NCI-H748 treated with DMSO at 0.1 percent for 48 hours (cell line): ENCODE data around the gene SMARCA4.
A peak's percentile ranks its signal among the peaks of the same experiment; 100 is the strongest.
"Not testable (repeated sequence)": the region's sequence is repeated elsewhere in the genome, so short reads cannot be mapped to it uniquely, and the experiment has no call there.

Experiments
- DNase-seq: peaks from one replicate; lab custom pipeline; 2025; lab: John Stamatoyannopoulos, UW

SMARCA4 gene

DNA sequence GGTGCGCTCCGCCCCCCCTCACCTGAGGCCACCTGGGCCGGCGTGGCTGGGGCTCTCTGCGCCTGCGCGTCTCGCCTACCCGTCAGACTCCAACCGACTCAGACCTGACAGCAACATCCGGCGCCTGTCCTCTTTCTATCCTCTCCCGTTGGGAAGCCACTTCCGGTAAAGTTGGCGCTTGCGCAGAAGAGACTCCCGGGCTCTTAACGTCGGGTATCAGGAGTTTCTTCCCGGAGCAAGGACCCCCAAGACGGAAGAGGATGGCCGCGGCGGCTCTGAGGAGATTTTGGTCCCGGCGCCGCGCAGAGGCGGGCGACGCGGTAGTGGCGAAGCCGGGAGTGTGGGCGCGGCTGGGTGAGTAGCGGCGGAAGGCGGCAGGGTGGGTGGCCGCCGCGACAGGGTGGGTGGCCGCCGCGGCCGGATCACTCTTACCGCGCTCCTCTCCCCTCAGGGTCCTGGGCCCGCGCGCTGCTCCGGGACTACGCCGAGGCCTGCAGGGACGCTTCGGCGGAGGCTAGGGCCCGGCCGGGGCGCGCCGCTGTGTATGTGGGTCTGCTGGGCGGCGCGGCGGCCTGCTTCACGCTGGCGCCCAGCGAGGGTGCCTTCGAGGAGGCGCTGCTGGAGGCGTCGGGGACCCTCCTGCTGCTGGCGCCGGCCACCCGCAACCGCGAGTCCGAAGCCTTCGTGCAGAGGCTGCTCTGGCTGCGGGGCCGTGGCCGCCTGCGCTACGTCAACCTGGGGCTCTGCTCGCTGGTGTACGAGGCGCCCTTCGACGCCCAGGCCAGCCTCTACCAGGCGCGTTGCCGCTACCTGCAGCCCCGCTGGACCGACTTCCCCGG, 32.0 kb upstream of the SMARCA4 start, which contains the start of the genes TIMM29 and YIPF2:
Gene TIMM29, plus strand, starts transcription at position 249 of the 839 bp plus-strand sequence. Its CDS starts 12 bp downstream, at position 261.
Gene YIPF2, minus strand, starts transcription at position 77 of the 839 bp plus-strand sequence. CDS start 229 bp downstream, outside the sequence.
- peak; percentile 91 for DNase-seq

DNA sequence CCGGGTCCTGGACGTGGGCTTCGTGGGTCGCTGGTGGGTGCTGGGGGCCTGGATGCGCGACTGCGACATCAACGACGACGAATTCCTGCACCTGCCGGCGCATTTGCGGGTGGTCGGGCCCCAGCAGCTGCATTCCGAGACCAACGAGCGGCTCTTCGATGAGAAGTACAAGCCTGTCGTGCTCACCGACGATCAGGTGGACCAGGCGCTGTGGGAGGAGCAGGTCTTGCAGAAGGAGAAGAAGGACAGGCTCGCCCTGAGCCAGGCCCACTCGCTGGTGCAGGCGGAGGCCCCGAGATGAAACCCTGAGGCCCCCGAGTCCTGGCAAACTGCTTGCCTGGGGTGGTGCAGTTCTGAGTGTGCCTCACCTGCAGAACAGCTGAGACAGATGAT, 31.4 kb upstream of the SMARCA4 start:
- DNase-seq: no peak

DNA sequence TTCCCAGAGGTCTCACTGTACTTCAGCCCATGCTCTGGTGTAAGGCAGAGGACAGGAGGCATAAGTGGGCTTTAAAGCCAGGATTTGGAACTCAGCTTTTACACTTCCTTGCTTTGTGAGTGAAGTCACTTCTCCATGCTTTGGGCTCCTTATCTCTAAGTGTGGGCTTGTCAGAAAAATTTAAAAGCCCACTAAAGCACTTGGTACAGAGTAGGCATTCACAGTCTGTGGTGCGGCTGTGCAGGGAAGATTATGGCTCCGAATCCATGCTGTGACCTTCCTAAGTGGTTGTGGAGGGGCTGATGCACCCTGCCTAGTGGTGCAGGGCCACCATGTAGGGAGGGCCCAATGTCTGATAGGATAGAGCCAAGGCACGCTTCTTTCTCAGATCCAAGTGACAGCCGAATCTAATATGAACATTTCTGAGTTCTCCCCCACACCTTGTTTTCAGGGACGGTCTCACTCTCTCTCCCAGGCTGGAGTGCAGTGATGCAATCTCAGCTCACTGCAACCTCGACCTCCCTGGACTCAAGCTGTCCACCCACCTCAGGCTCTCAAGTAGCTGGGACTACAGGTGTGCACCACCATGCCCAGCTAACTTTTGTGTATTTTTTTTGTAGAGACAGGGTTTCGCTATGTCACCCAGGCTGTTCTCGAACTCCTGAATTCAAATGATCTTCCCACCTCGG, 25.3 kb upstream of the SMARCA4 start:
- DNase-seq: no peak

DNA sequence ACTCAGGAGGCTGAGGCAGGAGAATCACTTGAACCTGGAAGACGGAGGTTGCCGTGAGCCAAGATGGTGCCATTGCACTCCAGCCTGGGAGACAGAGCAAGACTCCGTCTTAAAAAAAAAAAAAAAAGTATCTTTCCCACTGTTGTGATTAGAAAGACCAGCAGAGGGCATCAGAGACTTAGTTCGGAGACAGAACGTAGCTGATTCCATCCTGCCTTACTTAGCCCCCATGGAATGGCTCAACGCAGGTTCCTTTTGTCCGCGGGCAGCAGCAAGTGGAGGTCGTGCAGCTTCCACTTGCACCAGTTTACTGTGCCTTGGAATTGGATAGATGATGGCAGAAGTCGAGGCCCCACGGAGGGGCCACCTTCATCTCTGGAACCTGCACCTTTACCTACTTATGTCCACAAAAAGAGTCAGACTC, 24.2 kb upstream of the SMARCA4 start:
- peak; percentile 46 for DNase-seq

DNA sequence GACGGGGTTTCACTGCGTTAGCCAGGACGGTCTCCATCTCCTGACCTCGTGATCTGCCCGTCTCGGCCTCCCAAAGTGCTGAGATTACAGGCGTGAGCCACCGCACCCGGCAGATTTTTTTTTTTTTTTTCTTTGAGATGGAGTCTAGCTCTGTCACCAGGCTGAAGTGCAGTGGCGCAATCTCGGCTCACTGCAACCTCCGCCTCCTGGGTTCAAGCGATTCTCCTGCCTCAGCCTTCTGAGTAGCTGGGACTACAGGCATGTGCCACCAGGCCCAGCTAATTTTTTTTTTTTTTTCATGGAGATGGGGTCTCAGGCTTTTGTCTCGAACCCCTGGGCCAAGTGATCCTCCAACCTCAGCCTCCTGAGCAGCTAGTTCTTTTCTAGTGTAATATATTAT, 19.2 kb upstream of the SMARCA4 start:
- DNase-seq: not testable (repeated sequence)

DNA sequence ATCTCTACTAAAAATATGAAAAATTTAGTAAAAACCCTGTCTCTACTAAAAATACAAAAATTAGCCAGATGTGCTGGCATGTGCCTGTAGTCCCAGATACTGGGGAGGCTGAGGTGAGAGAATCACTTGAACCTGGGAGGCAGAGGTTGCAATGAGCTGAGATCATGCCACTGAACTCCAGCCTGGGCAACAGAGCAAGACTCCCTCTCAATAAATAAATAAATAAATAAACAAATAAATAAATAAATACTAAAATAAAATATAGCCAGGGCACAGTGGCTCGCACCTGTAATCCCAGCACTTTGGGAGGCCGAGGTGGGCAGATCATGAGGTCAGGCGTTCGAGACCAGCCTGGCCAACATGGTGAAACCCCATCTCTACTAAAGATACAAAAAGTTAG, 17.4 kb upstream of the SMARCA4 start:
- DNase-seq: not testable (repeated sequence)

DNA sequence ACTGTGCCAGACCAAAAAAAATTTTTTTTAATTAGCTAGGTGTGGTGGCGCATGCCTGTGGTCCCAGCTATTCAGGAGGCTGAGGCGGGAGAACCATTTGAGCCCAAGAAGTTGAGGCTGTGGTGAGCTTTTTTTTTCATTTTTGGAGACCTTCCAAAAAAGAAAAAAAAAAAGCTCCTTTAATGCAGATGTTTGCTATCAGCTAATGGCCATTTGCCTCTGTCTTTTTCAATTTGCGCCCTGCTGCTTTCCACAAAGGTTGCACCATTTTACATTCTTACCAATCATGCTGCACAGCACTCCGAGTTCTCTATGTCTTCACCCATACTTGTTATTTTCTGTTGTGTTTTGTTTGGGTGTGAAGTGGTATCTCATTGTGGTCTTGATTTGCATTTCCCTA, 15.6 kb upstream of the SMARCA4 start:
- DNase-seq: no peak

DNA sequence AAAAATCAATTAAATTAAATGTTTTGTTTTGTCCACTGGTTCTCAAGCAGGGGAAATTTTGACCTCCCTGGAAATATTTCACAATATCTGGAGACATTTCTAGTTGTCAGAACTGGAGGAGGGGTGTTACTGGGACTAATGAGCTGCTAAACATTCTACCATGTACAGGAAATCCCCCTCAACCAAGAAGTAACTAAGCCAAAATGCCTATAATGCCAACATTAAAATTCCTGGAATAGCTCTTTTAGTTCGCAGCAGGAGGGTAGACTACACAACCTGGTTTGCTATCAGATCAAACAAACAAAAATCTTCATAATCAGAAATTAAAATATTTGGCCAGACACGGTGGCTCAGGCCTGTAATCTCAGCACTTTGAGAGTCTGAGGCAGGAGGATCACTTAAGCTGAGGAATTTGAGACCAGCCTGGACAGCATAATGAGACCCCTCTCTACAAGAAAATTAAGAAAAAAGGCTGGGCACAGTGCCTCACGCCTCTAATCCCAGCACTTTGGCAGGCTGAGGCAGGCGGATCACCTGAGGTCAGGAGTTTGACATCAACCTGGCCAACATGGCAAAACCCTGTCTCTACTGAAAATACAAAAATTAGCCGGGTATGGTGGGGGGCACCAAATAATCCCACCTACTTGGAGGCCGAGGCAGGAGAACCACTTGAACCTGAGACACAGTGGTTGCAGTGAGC, 13.7 kb upstream of the SMARCA4 start:
- no peak for DNase-seq

DNA sequence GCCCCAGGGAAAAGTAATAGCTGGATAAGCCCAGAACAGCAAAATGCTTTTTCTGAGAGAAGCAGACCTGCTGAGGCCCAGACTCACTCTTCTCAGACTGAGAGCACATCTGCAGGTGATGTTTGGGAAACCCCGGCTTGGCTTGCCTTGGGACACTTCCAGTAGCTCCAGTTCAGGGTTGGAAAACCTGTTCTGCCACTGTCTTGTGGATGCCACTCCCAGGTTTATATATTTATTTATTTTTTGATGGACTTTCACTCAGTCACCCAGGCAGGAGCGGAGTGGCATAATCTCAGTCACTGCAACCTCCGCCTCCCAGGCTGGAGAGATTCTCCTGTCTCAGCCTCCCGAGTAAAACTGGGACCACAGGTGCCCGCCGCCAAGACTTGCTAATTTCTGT, 8.0 kb upstream of the SMARCA4 start:
- DNase-seq: no peak

DNA sequence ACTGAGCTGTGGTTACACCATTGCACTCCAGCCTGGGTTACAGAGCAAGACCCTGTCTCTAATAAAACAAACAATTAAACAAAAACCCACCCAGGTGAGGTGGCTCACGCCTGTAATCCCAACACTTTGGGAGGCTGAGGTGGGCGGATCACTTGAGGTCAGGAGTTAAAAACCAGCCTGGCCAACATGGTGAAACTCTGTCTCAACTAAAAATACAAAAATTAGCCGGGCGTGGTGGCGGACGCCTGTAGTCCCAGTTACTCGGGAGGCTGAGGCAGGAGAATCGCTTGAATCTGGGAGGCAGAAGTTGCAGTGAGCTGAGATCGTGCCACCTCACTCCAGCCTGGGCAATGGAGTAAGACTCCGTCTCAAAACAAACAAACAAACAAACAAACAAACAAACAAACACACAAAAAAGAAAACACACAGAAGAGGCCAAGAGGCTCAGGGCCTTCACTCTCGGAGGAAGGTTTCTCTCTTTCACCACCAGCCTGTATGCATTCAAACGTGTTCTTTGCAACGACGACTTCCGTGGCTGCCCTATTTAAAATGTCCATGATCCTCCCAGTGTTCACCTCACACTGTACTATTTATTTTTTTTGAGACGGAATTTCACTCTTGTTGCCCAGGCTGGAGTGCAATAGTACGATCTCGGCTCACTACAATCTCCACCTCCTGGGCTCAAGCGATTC, 1.4 kb upstream of the SMARCA4 start:
- not testable (repeated sequence) for DNase-seq

DNA sequence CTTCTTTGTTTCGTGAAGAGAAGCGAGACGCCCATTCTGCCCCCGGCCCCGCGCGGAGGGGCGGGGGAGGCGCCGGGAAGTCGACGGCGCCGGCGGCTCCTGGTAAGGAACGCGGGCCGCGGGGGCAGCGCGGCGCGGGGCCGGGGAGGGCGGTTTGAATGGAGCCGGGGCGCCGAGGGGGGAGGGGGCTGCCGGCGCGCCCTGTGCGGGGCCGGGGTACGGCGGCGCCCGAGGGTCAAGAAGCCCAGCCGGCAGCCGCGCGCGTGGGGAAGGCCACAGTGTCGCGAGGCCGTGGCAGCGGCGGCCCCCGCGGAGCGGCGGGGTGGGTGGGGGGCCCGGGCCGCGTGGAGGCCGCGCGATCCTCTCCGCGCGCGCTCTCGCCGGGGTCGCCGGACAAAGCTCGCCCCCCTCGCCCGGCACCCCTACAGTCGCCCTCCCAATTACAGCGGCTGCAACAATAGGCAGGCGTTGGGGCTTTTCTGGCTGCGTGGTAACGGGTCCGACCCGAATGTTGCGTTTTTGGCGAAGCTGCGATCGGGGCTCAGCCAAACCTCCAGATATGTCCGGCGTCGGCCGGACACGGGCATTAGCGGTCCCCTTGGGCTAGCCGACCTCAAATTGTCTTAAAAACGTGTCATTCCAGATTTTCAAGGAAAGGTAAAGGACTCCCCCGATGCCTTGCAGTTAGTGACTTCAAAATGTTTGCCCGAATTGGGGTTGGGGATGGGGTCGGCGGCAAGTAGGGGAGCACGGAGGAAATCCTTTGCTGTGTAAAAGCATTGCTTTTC, 437 bp downstream of the SMARCA4 start:
- no peak for DNase-seq

DNA sequence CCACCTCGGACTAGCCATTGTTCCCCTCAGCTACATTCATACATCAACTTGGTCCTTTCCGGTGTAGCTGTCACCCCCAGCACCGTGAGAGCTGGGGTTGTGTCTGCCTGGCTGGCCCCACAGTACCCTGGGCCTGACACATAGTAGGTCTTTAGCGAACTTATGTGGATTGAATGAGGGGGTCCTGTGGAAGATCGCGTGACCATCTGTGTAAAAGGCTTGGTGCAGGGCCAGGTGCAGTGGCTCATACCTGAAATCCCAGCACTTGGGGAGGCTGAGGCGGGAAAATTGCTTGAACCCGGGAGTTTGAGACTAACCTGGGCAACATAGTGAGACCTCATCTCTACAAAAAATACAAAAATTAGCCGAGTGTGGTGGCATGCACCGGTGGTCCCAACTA, 2.0 kb downstream of the SMARCA4 start:
- no peak for DNase-seq

DNA sequence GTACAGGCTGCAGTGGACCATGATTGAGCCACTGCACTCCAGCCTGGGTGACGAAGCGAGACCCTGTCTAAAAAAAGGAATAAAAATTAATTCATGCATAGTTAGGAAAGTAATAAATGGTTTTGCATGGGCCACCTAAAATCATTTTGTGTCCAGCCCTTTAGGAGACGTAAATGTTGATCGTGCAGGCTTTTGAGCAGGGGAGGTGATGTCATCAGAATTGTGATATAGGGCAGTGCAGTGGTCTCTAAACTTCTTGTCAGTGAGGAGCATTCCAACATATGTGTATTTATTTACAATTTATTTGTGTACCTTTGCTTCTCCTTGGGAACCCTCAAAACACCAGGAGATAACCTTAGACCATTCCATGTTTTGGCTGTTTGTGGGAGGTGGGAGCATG, 3.0 kb downstream of the SMARCA4 start:
- DNase-seq: no peak

DNA sequence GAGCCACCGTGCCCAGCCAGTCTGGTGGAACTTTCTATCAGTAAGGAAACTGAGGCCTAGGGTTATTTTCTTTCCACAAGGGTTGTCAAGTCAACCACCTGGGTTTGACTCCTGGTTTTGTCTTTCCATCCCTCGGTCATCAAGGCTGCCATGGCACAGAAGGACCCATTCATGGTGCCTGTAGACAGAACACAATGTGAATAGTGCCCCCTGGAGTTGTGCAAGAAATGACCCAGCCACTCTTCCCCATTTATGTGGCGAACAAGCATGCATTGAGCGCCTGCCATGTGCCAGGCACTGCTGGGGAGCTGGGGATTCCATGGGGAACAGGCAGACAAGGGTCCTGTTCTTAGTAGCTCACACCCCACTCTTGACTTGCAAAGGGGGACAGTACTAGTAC, 4.1 kb downstream of the SMARCA4 start:
- no peak for DNase-seq

DNA sequence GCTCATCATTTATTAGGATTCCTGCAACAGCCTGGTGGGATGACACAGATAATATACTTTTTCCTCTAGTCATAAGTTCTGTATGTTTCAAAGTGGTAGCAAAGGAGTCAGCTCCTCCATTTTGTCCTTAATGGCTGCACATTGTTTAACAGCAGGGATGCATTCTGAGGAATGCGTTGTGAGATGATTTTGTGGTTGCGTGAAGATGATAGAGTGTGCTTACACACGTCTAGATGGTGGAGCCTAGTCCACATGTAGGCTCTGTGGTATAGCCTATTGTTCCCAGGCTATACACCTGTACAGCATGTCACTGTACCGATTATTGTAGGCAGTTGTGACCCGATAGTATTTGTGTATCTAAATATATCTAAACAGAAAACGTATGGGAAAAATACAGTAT, 4.6 kb downstream of the SMARCA4 start:
- DNase-seq: no peak

DNA sequence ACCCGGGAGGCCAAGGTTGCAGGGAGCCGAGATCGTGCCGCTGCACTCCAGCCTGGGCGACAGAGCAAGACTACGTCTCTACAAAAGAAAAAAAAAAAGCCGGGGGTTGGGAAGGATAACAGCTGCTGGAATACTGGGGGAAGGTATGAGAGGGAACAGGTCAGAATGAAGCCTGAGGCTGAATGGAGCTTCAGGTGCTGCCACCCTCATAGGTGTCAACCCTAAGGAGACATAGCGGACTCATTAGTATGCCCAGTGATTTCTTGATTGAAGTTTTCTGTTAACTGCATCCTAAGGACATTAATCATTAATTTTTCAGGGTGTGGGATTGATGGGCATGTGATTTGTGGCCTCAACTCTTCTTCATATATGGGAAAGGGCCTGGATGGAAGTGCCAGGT, 6.0 kb downstream of the SMARCA4 start:
- no peak for DNase-seq

DNA sequence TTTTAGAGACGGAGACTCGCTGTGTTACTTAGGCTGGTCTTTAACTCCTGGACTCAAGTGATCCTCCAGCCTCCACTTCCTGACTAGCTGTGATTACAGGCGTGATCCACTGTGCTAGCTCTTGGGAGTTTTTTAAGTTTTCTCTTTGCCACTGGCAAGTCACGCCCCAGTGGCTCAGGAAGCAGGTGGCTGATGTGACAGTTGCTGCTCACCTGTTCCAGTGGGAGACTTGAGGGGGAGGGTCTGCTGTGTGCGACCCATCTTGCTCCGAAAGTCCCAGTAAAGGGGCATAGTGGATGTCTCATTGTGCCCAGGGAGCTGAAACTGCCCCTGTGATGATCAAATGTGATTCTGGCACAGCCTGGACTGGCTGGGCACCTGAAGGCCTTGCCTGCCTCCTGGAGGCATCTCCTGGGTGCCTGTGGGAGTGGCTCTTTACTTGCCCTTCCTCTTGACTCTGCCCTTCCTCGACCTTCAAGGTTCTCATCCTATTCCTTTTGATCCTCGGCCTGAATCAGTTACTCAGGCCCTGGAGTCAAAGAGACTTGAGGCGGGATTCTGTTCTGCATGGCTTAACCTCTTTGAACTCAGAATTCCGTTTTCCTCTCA, 7.8 kb downstream of the SMARCA4 start:
- DNase-seq: no peak

DNA sequence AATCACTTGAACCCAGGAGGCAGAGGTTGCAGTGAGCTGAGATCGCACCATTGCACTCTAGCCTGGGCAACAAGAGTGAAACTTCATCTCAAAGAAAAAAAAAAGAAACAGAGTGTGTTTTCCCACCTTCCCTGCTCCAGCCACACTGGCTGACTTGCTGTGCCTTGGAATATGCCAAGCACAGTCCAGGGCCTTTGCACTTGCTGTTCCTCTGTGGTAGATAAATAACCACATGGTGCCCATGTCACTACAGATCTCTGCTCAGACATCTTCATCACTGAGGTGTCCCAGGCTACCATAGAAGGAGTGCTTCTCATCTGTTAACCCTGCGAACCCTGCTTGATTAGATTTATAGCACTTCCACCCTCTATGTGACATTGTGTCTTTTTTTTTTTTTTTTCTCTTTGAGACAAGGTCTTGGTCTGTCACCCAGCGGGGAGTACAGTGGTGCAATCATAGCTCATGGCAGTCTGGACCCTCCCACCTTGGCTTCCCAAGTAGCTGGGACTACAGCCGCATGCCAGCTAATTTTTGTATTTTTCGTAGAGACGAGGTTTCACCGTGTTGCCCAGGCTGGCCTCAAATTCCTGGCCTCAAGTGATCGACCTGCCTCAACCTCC, 10.4 kb downstream of the SMARCA4 start:
- no peak for DNase-seq

DNA sequence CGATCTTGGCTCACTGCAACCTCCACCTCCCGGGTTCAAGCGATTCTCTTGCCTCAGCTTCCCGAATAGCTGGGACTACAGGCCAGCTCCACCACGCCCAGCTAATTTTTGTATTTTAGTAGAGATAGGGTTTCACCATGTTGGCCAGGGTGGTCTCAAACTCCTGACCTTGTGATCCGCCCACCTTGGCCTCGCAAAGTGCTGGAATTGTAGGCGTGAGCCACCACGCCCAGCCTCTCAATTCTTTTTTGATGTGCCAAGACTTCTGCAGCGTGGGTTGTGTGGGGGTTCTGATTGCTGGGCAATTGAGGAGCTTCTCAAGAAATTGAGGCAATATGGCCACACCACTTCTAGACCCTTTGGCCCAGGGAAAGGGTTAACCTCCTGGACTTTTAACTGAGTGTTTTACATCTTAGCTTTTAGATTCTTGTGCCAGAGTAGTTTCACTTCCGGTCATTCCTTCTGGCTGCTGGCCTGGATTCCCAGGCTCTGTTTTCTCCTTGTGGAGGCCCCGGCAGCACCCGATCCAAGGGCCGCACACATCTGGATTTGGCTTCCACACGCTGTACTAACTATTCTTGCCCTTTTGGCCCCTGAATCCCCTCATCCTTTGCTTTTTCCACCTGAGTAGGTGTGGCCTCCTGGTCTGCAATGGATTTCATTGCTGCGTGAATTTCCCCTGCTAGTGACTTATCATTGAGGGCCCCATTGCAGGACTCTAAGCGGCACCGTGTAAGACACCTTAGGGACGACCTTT, 14.7 kb downstream of the SMARCA4 start:
- no peak for DNase-seq
